HEK293 (cell line): ENCODE results near the gene OR7G3.

ENCODE experiments used
- CTCF ChIA-PET: fragments of 350-600 bp; formaldehyde crosslinking; extraction: SDS; loops from one replicate; lab custom pipeline; 2021; ENCODE audit warnings: antibody characterized with exemption; lab: Yijun Ruan, JAX
- POLR2A ChIA-PET: fragments of 300-600 bp; formaldehyde crosslinking; extraction: SDS; loops from one replicate; lab custom pipeline; 2020; ENCODE audit warnings: antibody characterized with exemption, inconsistent platforms; lab: Yijun Ruan, JAX
- H3K27ac ChIP-seq: fragments of 200-500 bp; sonication (Bioruptor generic); 2 replicates; pipeline ENCODE4 v1.5.1; 2014; ENCODE audit warnings: low read depth, low read length, control low read depth, inconsistent platforms; ENCODE audit errors: extremely low read depth
- H3K36me3 ChIP-seq, 2 experiments: fragments of 200-500 bp in 1 of 2; sonication (Bioruptor generic) in 1 of 2; 1 replicate in 1 of 2; 2 replicates in 1 of 2; pipeline ENCODE4 v1.5.1; 2014 to 2017; ENCODE audit warnings: inconsistent platforms in 2 of 2, low read length in 2 of 2; ENCODE audit not compliant: control insufficient read depth in 2 of 2, insufficient read depth in 1 of 2
- H3K4me1 ChIP-seq: fragments of 200-500 bp; sonication (Bioruptor generic); 2 replicates; pipeline ENCODE4 v1.5.1; 2014; ENCODE audit warnings: mild to moderate bottlenecking, low read length, inconsistent platforms; ENCODE audit not compliant: control insufficient read depth, insufficient read depth
- H3K4me3 ChIP-seq: 2 replicates; pipeline ENCODE4 v1.5.1; 2011; ENCODE audit warnings: low read depth, mild to moderate bottlenecking, control low read depth, low read length, moderate library complexity
- H3K9me3 ChIP-seq: fragments of 200-500 bp; sonication (Bioruptor generic); 2 replicates; pipeline ENCODE4 v1.5.1; 2014; ENCODE audit warnings: low read depth, low read length, inconsistent platforms; ENCODE audit not compliant: control insufficient read depth, insufficient read depth
- KLF16 ChIP-seq: fragments of 450-650 bp; formaldehyde crosslinking; IDR thresholded peaks from 2 replicates; pipeline ENCODE4 v1.5.1; 2017; ENCODE audit warnings: missing biosample characterization, missing genetic modification characterization
- MEIS1 ChIP-seq: sonication (generic); formaldehyde crosslinking; IDR thresholded peaks from 2 replicates; pipeline ENCODE4 v1.8.1; 2022; ENCODE audit warnings: missing genetic modification reagents, mild to moderate bottlenecking, borderline replicate concordance
- PBX3 ChIP-seq: sonication (generic); formaldehyde crosslinking; IDR thresholded peaks from 2 replicates; pipeline ENCODE4 v1.8.1; 2022; ENCODE audit warnings: mild to moderate bottlenecking, moderate library complexity, missing genetic modification reagents
- ZBTB1 ChIP-seq: fragments of 450-650 bp; formaldehyde crosslinking; IDR thresholded peaks from 2 replicates; pipeline ENCODE4 v1.5.1; 2016; ENCODE audit warnings: missing biosample characterization, missing genetic modification characterization
- ZFP3 ChIP-seq: fragments of 450-650 bp; formaldehyde crosslinking; IDR thresholded peaks from 2 replicates; pipeline ENCODE4 v1.5.1; 2016; ENCODE audit warnings: low read depth, missing biosample characterization, missing genetic modification characterization
- ZNF10 ChIP-seq: fragments of 450-650 bp; formaldehyde crosslinking; IDR thresholded peaks from 2 replicates; pipeline ENCODE4 v1.5.1; 2017; ENCODE audit warnings: missing biosample characterization, missing genetic modification characterization
- ZNF558 ChIP-seq: fragments of 450-650 bp; formaldehyde crosslinking; IDR thresholded peaks from 2 replicates; pipeline ENCODE4 v1.5.1; 2016; ENCODE audit warnings: missing biosample characterization, missing genetic modification characterization
- ZNF629 ChIP-seq: fragments of 450-650 bp; formaldehyde crosslinking; IDR thresholded peaks from 2 replicates; pipeline ENCODE4 v1.5.1; 2017; ENCODE audit warnings: missing biosample characterization, missing genetic modification characterization
- TF ChIP-seq, protein P1 (sequence below): IDR thresholded peaks from 2 replicates; pipeline ENCODE4 v1.6.1; 2011; ENCODE audit warnings: mild to moderate bottlenecking, low read depth, low read length, borderline replicate concordance

OR7G3 gene

DNA sequence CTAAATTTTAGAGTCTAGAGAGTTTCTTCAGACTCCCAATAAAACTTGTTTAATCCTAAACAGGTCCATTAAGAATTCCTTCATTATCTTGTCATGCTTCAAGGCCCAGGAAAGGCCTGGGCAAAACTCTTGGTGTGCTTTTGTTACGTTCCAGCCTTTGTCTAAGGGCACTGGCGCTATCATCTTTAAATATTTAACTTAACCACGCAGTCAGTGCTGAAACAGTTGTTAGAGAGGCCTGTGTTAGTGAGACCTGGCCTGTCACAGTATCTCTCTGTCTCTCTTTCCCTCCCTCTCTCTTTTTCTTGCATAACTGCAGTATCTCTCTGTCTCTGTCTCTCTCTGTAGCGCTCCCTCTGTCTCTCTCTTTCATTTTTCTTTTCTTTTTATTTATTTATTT lies 48.1 kb downstream of the OR7G3 start:
- Histone ChIP-seq H3K27ac (no peak overlapping the region), H3K9me3 (no peaks in the 10 kb centered on the region), H3K36me3 (no peaks in the 10 kb centered on the region), H3K4me1 (peaks cover 6% of the 10 kb centered on the region), H3K4me3 (no peak overlapping the region)
- ChIA-PET POLR2A (interaction anchor here (0.6 kb wide), 1 partner anchor 413 kb away, joined by 3 read pairs; no protein-coding TSS in a partner anchor), CTCF (no interaction called here)
- TF ChIP-seq ZNF558 (tag by site-specific recombination) = no peak
- no peak for TF ChIP-seq ZNF10 (tag by site-specific recombination)
- no peak for TF ChIP-seq ZNF629 (tag by site-specific recombination)

DNA sequence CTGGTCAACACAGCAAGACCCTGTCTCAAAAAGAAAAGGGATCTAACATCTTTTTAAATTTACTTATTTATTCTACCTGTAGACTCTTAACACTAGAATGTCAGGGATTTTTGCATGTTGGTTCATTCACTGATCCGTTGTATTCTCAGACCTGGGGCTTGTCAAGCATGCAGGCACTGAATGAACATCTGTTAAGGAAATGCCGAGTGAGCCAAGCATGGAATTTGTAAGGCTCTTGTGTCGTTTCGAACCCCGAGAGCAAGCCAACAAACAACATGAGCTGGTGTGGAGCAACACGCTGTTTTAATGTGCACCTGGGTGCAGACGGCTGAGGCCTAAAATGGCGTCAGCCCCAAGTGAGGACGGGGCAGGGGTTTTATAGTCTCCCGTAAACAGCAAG lies 49.8 kb downstream of the OR7G3 start:
- CTCF ChIA-PET = no interaction called here
- Histone ChIP-seq H3K4me3 (no peak overlapping the region), H3K27ac (no peak overlapping the region), H3K36me3 (no peaks in the 10 kb centered on the region), H3K9me3 (no peaks in the 10 kb centered on the region), H3K4me1 (peaks cover 6% of the 10 kb centered on the region)
- TF ChIP-seq KLF16 (tag by site-specific recombination) = no peak
- TF ChIP-seq ZNF10 (tag by site-specific recombination) = no peak
- TF ChIP-seq ZFP3 = no peak
- no peak for TF ChIP-seq MEIS1 (CRISPR knock-in tag)
- no peak for TF ChIP-seq ZBTB1
- TF ChIP-seq PBX3 (CRISPR knock-in tag) = no peak
- TF ChIP-seq, protein P1, sequence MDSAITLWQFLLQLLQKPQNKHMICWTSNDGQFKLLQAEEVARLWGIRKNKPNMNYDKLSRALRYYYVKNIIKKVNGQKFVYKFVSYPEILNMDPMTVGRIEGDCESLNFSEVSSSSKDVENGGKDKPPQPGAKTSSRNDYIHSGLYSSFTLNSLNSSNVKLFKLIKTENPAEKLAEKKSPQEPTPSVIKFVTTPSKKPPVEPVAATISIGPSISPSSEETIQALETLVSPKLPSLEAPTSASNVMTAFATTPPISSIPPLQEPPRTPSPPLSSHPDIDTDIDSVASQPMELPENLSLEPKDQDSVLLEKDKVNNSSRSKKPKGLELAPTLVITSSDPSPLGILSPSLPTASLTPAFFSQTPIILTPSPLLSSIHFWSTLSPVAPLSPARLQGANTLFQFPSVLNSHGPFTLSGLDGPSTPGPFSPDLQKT = no peak
- POLR2A ChIA-PET = no interaction called here
